T follicular helper cell (primary cell): Measurements from ENCODE around the gene LDLRAD1.
"Not testable (repeated sequence)": the region's sequence is repeated elsewhere in the genome, so short reads cannot be mapped to it uniquely, and the experiment has no call there.

Source experiments
- DNase-seq: peaks from one replicate; pipeline ENCODE4 v3.0.0-alpha.2; 2020; ENCODE audit warnings: low read depth
- total RNA-seq, 2 experiments: gene quantifications; one replicate each; lab custom pipeline; 2026; lab: John Stamatoyannopoulos, UW

The LDLRAD1 gene, protein sequence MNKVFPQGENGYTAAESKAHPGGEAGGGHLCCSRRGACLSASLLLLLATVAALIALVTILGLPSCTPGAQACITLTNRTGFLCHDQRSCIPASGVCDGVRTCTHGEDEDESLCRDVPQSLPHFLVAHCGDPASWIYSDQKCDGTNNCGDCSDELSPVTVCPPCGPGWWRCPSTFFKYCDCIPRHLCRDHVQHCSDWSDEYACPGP
- 0 reads per million in 2 experiments for total RNA-seq

DNA sequence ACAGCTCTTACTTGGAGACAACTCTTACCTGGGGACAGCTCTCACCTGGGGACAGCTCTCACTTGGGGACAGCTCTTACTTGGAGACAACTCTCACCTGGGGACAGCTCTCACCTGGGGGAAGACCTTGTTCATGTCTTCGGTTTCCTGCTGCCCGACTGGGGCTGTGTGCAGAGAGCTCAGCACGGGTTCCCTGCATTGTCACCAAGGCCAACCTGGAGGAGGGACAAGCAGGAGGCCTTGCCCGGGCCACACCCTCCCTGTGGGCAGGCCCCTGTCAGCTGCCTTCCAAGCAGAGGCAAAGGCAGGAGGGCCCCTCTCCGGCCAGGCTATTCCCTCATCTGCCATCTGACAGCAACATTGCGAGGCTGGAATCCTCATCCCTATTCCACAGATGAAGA lies at the start of gene LDLRAD1:
Gene LDLRAD1 (minus strand): TSS at position 208 of the 400 bp plus-strand sequence. CDS start 74 bp downstream, at position 134.
- no peak for DNase-seq

DNA sequence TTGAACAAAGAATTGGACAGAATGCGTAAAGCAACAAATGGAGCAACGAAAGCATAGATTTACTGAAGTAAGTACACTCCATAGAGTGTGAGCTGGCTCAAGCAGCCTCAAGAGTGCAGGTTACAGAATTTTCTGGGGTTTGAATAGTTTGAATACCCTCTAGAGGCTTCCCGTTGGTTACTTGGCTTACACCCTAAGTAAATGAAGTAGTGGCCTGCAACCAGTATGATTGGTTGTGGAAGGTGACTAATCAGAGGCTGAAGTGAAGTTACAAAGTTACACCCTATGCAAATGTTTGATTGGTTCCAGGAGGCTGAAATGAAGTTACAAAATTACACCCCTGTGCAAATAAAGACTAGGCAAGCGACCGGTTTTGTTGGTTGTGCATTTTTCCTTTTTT lies 46.3 kb upstream of the LDLRAD1 start:
- DNase-seq, result no peak

DNA sequence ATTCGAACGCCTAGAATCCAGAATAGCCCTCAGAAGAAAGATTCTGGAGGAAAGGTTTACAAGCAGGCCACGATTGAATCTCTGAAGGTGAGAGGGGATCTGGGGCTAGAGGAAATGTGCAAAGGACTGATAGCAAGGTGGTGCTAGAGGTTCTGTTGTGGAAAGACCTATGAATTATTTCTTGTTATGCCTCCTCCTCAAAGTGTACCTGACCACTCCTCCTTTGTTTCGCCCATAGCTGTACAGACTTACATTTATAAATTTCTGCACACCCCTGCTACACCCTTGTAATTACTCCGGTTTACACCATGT lies 36.4 kb upstream of the LDLRAD1 start:
- no peak for DNase-seq

DNA sequence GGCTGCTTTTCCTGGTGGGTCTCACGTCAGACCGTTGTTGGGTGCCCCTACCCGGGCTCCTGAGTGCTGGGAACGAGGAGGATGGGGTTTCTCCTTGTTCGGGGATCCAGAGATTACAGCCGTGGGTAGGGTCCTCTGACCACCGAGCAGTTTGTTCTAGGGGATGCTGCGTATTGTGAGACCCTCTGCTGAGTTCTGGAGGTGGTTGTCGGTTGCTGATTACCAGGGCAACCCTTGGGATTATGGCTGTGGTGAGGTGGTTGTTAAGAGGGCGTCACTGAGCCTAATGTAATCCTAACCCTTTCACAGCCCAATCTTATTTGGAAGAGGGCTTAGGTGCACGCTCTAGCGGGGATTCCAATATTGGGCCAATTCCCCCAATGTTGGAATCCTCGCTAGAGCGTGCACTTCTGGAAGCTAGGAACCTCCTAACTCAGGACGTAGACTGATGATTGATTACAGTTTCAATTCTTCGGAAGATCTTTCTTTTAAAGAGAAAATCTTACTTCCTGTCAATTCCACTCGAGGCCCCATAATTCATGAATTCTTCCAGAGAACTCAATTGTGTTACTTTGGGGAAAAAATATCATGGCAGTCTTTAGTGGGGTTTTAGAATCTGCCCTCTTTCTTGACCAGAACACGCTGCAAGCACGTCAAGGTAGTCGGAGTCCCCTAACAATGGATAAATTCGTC lies 35.9 kb upstream of the LDLRAD1 start:
- no peak for DNase-seq

DNA sequence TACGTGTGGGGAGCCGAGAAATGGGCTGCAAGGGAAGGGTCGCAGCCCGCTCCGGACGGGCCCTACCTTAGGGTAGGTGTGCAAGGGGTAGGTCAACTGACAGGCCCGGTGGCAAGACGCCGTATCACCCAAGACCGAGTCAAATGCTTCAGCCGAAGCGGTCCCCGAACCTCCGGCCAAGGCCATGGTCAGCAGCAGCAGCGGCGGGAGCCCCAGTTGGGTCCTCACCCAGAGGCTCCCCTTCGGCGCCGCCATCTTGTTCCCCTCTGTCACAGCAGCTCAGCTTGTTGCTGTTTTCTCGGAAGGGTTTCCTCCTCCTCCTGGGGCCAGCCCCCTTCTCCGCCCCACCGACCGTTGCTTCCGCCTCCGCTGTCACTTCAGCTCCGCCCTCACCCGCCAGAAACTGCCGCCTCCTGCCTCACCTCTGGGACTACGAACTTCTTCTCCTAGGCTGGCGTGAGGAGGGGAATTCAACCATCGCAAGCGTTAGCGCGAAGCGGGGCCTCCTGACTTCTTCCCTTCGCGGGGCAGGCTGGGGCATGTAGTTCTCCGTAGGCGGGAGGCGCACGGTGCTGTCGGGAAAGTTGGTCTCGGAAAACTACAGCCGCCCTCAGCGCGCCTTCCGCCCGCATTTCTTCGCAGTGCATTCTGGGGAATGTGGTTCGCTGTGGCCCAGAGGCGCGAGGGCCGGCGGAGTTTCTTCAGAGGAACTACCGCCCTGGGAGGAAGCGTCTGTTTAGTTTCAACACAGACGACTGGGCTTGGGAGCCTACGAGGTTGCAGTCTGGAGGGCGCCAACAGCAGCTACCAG lies 35.2 kb upstream of the LDLRAD1 start, which contains the start of the genes TCEANC2 and TMEM59:
Gene TCEANC2 (plus strand): TSS at position 675 of the 811 bp plus-strand sequence. CDS start 815 bp downstream, outside the sequence.
Gene TMEM59 (minus strand): TSS at position 271 of the 811 bp plus-strand sequence. CDS start 16 bp downstream, at position 255.
- peak; percentile 96 for DNase-seq

DNA sequence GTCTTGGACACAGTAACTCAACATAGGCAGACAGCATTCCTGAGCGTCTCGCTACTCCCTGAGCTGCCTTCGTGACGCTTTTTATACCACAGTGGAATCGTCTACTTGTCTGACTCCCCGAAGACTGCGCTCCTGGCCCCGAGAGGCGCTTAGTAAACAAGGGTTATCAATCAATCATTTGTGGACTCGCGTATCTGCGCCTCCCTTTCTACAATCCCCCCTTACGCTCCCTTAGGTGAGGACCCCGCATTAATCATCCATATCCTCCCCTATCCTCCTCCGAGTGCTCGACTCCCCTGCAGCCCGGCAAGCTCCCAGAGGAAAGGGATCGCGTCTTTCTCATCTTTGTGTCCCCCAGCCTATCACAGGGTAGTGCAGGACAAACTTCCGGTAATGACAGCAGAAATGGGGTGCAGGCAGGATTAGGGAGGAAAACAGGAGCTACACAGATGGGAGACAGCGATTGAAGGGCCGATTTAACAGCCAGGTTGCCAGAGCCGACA lies 34.5 kb upstream of the LDLRAD1 start:
- DNase-seq, result no peak

DNA sequence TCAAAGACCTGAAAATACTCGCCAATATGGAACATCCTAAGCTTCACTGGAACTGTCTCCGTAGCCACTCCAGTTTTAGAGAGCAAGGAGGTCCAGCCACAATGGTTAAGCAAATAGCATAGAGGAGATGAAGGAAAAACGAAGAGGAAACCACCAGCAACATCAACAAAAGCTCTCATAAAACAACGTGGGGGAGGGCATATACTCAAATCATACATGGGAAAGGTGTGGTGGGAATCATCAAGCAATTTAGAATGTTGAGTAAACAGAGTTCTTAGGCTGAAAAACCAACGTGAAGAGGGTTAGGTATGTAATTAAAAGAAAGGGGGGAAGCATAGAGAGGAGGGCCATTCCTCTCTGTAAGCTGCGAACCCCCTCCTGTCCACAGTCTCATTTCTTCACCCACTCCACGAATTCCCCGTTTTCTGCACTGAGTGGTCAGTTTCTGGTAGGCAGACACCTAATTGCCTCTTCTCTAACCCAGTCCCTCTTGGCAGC lies 34.0 kb upstream of the LDLRAD1 start:
- DNase-seq, result no peak

DNA sequence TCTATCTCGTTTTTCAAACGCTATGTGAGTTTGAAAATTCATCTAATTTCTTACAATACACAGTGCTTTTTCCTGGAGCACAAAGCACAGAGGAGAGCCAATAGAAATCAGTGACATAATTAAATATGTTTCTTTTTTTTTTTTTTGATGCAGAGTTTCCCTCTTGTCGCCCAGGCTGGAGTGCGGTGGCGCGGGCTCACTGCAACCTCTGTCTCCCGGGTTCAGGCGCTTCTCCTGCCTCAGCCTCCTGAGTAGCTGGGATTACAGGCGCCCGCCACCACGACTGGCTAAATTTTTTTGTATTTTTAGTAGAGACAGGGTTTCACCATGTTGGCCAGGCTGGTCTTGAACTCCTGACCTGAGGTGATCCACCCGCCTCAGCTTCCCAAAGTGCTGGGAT lies 32.4 kb upstream of the LDLRAD1 start:
- not testable (repeated sequence) for DNase-seq

DNA sequence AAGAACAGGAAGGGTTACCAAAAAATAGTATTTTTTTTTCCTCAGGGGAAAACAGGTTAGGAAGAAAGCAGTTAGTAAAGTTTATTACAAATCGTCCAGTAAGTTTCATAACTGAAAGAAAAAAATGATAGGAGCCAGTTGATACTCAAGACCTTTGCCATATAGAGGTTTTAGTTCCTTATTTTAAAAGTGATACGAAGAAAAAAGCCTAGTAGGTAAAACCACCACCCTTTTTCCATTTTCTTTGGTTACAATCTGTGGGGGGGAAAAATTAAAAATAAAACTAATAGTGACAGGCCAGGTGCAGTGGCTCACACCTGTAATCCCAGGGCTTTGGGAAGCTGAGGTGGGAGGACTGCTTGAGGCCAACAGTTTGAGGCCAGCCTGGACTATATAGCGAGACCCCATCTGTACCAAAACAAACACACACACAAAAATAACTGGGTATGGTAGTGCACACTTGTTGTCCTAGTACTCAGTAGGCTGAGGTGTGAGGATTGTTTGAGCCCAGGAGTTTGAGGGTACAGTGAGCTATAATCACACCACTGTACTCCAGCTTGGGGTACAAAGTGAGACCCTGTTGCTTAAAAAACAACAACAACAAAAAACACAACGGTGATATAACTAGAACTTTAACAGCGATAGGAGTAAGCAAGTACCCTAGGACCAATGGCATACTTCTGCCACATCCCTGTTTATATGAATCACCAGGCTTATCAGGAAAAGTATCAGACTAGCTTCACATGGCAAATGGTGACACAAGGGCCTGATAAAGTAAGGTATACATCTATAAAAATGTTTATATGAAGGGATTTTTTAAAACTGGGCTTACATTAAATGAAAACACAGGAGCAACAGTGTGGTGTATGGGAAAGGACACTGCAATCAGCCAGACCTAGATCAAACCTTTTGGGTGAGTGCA lies 29.7 kb upstream of the LDLRAD1 start:
- no peak for DNase-seq

DNA sequence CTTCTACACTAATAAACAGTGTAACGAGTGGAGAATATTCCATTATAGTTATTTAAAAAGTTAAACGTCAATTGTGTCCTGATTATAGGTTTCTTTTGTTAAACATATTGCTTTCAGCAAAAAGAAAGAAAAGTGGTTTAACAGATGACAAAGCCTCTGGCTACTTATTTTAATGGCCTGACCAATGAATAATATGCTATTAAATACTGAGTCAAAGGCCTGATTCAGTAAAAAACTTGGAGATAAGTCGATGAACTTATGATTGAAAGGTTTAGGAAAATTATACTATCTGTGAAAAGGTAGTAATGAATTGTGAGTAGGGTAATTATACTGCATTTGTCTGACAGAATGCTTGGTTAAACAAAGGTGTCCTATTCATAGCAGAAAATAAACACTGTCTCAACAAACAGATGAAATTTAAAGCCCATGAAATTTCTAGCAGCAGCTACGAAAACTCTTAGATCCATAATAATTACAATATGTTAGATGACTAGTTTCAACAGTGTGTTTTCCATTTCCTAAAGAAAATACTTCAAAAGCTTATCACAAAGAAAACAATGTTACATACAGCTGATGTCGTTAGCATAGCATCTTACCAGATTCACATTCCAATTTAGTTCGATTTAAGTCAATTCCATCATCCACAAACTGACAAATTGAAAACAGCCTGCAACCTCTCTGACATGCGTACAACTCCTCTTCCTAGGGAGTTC lies 28.8 kb upstream of the LDLRAD1 start:
- DNase-seq, result no peak

DNA sequence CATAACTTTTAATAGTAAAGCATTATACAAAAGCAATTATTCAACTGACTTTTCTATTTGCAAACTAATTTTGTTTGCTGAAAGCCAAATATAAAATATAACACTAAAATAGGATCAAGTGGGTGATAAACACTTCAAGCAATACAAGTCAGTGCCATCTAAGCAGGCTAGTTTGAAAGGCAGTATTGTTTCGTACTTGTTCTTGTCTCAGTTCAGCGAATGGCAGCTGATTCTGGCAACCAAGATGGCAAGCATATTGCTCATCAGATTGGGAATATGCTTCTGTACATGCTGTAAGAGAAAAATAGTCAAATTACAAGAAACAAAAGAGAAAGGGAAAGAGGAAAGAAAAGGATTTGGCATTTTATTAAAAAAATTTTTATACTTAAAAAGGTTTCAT lies 27.5 kb upstream of the LDLRAD1 start:
- DNase-seq, result no peak

DNA sequence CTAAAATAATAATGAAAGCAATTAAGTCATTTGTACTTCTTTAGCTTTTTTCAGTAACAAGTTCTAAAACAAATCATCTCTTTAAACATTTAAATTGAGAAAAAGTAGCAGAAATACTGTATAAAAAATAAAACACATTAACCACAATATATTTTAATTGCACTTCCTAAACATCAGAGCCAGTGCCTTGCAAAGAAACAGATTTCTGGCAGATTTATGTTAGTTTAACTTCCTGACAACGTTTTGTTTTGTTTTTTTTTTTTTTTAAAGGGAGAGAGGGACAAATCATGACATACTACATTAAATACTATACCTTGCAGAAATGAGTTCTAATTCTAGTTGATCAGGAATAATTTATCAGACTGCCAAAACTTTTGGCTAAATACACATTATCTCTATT lies 23.8 kb upstream of the LDLRAD1 start:
- no peak for DNase-seq

DNA sequence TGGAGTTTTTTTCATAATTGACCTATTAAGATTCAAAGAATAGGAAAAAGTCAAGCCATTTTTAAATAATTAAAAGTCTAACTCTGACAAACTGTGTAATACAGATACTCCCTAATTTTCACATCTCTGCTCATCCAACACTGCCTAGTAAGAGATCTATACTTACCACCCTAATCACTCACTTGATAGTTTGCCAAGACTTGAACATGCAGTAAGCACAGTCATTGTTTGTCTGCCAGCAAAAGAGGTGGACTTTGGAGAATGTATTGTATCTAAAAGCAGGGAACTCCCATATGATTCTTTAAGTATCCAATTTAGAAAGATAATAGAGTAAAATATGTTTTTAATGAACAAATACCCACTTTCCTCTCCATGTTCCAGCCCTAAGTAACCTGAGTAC lies 19.5 kb upstream of the LDLRAD1 start:
- DNase-seq, result no peak

DNA sequence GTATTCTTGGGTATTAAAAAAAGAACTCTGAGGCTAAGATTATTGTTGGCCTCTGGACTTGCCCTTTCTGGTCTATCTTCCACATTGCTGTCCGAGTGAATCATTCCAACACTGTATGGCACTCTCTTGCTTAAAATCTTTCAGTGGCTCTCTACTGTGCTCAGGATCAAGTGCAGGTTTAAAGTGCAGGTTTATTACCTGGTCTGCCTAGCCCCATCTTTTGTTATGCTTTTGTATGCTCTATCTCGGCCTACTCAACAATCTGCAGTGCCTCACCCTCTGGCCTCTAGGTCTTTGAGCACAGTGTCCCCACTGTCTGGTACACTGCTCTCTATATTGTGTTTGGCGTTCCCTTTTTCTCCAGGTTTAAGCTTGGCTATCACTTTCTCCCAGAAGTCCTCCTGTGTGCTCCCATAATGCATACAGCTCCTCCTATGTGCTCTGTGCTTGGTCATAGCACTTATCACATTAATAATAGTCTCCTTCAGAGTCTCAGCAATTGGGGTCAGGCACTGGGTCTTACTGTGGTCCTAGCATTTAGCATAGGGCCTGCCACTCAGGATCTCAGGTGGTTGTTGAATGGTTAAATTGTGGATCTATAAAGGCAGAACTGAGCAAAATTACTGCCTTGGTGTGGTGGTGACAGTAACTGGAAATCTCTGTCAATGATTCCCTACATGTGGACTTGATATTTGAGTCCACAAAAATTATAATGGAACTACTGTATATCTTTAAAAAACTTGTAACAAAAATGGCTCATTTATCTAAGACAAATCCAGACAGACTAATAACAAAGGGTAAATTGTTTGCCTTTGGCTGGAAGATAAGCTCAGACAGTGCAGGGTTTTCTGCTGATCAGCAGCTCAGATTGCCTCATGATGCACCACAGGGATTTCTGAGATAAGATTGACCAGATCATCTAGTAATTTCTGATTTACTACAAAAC lies 10.6 kb upstream of the LDLRAD1 start:
- DNase-seq, result no peak

DNA sequence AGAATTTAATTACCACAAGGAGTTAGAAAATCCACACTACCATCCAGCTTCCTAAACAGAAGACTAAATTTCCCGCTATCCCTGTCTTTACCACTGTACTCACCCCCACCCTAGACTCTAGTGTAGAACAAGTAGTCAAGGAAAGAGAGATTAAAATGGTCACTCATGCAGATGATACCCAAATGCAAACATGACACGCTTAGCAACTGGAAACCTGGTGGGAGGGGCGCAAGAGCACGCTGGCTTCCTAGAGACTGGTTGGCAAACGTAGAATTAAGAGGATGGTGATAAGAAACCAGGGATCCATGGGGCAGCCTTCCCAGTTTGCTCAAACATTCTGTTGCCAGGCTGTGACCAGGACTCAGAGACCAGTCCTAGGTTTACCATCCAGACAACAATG lies 9.9 kb upstream of the LDLRAD1 start:
- DNase-seq, result no peak

DNA sequence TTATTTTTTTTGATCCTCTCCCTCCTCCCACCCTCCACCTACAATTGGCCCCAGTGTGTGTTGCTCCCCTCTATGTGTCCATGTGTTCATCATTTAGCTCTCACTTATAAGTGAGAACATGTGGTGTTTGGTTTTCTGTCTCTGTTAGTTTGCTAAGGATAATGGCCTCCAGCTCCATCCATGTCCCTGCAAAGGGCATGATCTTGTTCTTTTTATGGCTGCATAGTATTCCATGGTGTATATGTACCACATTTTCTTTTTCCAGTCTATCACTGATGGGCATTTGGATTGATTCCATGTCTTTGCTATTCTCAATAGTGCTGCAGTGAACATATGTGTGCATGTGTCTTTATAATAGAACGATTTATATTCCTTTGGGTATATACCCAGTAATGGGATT lies 6.8 kb upstream of the LDLRAD1 start:
- not testable (repeated sequence) for DNase-seq

DNA sequence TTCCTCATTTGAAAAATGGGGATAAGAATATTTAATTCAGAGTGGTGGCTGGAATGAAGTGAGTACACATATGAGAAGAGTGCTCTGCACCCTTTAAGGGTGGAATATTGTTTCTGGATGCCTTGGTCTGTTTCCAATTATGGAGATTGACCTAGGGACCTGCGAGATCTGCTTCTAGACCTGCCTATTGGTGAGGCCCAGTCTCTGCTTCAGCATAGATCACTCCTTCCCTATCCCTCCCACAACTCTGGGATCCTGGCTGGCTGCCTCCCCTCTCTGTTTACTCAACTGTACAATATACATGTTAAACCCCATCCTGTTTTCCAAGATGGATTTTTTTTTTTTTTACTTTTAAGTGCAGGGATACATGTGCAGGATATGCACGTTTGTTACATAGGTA lies 6.4 kb upstream of the LDLRAD1 start:
- DNase-seq, result no peak

DNA sequence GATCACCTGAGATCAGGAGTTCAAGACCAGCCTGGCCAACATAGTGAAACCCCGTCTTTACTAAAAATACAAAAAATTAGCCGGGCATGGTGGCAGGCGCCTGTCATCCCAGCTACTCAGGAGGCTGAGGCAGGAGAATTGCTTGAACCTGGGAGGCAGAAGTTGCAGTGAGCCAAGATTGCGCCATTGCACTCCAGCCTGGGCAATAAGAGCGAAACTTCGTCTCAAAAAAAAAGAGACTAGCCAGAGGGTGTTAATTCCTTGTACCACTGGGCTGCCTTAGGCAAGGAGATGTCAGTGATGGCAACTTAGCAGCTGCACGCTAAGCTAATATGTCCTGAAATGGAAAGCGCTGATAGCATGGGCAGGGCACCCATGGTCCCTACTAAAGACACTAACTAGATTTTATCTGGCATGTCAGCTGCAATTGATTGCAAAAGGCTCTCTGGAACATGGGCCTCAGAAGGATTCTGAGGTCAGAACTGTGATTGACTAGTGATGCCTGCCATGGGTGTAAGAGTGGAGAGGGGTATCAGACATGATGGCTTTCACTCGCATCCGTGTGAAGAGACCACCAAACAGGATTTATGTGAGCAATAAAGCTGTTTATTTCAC lies 1.7 kb upstream of the LDLRAD1 start:
- not testable (repeated sequence) for DNase-seq

DNA sequence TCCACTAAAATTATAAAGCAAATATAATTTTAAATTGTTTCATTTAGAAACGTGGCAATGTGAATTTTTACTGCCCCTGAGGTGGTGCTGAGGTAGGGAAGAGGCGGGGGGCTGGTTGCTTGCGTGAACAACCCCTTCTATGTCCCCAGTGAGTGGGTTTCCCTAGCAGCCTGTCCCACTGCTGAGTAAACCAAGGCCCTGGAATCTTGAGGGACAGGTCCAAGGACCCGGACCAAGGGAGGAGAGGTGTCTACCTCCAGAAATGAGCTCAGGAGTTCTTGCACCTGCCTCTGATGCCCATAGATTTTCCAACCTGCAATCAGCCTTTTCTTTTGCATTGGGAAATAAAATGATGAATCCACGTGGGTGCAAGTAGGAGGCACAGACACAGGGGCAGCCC lies 649 bp upstream of the LDLRAD1 start:
- no peak for DNase-seq
